HFFc6 (cell line): ENCODE data around the gene ARL14. TPM values are rescaled to one million over a fixed set of nuclear protein-coding genes. Genes with fewer than 3 reads are reported as not detected.

ENCODE experiments used
- DNase-seq: peaks from one replicate; pipeline ENCODE4 v3.0.0-alpha.2; 2018
- H3K27ac Mint-ChIP-seq: 2 replicates; pipeline ENCODE4 v1.8.0; 2020; ENCODE audit warnings: mild to moderate bottlenecking, mixed read lengths
- H3K27me3 Mint-ChIP-seq: 2 replicates; pipeline ENCODE4 v1.8.0; 2021; ENCODE audit warnings: mild to moderate bottlenecking, moderate library complexity, mixed read lengths; ENCODE audit not compliant: insufficient read depth
- H3K36me3 Mint-ChIP-seq: 2 replicates; pipeline ENCODE4 v1.8.0; 2021; ENCODE audit warnings: low read depth, mixed read lengths
- H3K4me1 Mint-ChIP-seq: 2 replicates; pipeline ENCODE4 v1.8.0; 2020; ENCODE audit warnings: low read depth, mixed read lengths
- H3K4me3 Mint-ChIP-seq: 2 replicates; pipeline ENCODE4 v1.8.0; 2020; ENCODE audit warnings: mild to moderate bottlenecking, moderate library complexity, mixed read lengths
- H3K9me3 Mint-ChIP-seq: 2 replicates; pipeline ENCODE4 v1.8.0; 2020; ENCODE audit warnings: mild to moderate bottlenecking, mixed read lengths
- total RNA-seq, 6 experiments: library from RNA; stranded (reverse); fragmentation: NEBNext Ultra II Directional; extraction: Animal tissue kit (Norgen Biotek cat#: 25700); gene quantifications; 2 replicates in 1 of 6; 3 replicates in 5 of 6; pipeline ENCODE4 v1.2.3, GENCODE V29; 2021
- TF ChIP-seq, protein P1 (sequence below): fragments of 200-600 bp; sonication (generic); IDR thresholded peaks from 2 replicates; pipeline ENCODE4 v1.5.0; 2021; ENCODE audit warnings: antibody characterized with exemption, mild to moderate bottlenecking

ARL14 gene
- total RNA-seq, 6 experiments from 2014 or later: 0.14 to 0.22 (median 0.17) TPM; not detected in 3

DNA sequence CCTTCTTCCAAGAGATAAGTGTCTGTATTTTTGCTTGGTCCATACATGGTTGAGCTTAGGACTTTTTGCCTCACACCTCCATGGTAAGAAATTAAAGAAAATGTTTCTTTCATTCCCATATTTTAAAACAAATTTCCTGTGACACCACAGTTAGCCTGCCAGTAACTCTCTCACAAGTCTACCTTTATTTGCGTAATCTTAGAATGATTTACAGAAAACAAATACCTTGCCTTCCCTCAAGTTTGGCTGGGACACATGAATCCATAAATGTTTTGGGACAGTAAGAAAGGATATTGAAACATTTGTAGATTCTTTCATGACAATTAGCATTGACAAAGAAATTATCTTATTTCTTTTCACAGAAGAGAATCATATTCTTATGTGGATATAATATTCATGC lies 3.8 kb upstream of the ARL14 start:
- H3K4me1 Mint-ChIP-seq: peaks cover 32% of the 10 kb centered on the region
- H3K27ac Mint-ChIP-seq: no peak overlapping the region
- no peaks in the 10 kb centered on the region for H3K9me3 Mint-ChIP-seq
- TF ChIP-seq, protein P1, sequence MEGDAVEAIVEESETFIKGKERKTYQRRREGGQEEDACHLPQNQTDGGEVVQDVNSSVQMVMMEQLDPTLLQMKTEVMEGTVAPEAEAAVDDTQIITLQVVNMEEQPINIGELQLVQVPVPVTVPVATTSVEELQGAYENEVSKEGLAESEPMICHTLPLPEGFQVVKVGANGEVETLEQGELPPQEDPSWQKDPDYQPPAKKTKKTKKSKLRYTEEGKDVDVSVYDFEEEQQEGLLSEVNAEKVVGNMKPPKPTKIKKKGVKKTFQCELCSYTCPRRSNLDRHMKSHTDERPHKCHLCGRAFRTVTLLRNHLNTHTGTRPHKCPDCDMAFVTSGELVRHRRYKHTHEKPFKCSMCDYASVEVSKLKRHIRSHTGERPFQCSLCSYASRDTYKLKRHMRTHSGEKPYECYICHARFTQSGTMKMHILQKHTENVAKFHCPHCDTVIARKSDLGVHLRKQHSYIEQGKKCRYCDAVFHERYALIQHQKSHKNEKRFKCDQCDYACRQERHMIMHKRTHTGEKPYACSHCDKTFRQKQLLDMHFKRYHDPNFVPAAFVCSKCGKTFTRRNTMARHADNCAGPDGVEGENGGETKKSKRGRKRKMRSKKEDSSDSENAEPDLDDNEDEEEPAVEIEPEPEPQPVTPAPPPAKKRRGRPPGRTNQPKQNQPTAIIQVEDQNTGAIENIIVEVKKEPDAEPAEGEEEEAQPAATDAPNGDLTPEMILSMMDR: no peak
- H3K4me3 Mint-ChIP-seq: no peak overlapping the region
- no peak for DNase-seq
- H3K27me3 Mint-ChIP-seq: no peaks in the 10 kb centered on the region
- H3K36me3 Mint-ChIP-seq: no peaks in the 10 kb centered on the region

DNA sequence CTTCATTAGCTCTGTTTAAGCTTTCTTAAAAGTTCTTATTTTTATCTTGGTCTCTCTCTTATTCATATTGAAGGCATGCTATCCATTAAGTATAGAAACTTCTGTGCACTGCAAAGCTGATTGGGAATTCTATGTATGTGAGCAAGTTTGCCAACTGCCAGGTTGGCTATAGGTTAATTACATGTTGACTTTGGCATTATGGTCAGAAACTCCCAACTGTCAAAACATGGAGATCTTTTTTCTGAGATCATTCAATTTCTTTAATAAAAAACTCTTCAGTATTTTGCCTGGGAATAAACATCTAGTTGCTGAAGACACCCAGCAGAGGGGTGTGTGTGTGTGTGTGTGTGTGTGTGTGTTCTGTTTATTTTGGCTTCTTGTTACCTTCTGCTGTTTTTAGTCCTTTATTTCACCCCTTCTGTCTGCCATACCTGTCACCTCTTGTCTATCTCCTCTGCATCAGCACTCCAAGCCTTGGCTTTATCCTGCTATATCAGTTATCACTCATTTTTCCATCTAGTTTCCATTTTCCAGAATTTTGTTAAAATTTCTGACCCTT lies 1.3 kb upstream of the ARL14 start:
- no peaks in the 10 kb centered on the region for H3K36me3 Mint-ChIP-seq
- DNase-seq: no peak
- no peaks in the 10 kb centered on the region for H3K27me3 Mint-ChIP-seq
- H3K4me1 Mint-ChIP-seq: peaks cover 36% of the 10 kb centered on the region
- no peak overlapping the region for H3K27ac Mint-ChIP-seq
- H3K9me3 Mint-ChIP-seq: no peaks in the 10 kb centered on the region
- TF ChIP-seq, protein P1: no peak
- H3K4me3 Mint-ChIP-seq: no peak overlapping the region

DNA sequence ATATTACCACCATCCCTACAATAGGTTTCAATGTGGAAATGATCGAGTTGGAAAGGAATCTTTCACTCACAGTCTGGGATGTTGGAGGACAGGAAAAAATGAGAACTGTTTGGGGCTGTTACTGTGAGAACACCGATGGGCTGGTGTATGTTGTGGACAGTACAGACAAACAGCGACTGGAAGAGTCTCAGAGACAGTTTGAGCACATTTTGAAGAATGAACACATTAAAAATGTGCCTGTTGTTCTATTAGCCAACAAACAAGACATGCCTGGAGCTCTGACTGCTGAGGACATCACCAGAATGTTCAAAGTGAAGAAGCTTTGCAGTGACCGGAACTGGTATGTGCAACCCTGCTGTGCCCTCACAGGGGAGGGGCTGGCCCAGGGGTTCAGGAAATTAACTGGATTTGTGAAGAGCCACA lies 510 bp downstream of the ARL14 start:
- Mint-ChIP-seq H3K27me3 (no peaks in the 10 kb centered on the region), H3K36me3 (no peaks in the 10 kb centered on the region), H3K9me3 (no peaks in the 10 kb centered on the region), H3K4me3 (peak overlapping the region; percentile 57), H3K27ac (peak overlapping the region; percentile 63), H3K4me1 (peaks cover 36% of the 10 kb centered on the region)
- peak; percentile 13 for DNase-seq
- TF ChIP-seq, protein P1: no peak

DNA sequence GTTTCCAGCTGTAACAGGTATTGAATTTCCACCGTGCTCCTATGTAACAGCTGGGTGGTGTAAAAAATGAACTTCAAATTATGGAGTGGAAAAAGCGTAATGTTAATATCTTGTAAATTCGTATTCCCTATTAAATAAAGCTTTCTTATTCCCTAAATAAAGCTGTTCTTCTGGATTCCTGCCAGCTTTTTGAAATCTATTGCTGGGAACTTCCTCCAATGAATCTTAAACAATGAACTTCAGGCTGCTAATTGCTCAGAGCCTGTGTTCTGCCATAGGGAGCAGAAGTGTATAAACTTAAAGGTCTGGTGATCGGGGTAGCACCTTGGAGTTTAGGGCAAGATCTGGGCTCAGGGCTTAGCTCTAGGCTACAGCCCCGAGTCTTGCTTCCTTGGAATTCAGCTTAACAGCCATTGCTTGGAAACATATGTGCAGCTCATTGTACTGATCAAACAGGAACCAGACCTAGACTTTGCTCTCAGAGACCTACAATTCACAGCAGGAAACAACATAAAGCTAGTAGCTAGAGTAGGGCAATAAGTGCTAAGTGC lies 1.4 kb downstream of the ARL14 start:
- Mint-ChIP-seq H3K4me1 (peaks cover 36% of the 10 kb centered on the region), H3K27me3 (no peaks in the 10 kb centered on the region), H3K36me3 (no peaks in the 10 kb centered on the region), H3K9me3 (no peaks in the 10 kb centered on the region), H3K27ac (no peak overlapping the region), H3K4me3 (no peak overlapping the region)
- DNase-seq: no peak
- TF ChIP-seq, protein P1: no peak

DNA sequence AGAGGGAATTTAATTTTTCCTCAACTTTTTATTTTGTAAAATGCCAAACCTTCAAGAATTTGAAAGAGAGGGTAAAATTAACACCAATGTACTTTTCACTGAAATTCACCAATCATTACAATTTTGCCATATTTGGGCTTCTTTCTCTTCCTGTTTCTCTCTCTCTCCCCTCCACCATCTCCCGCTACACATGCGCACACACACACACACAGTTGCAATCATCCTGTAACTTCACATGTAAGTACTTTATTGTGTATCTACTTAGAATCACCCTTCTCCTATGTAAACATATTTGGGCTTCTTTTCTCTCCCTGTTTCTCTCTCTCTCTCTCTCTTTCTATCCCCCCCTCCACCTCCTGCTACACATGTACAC lies 7.4 kb downstream of the ARL14 start:
- H3K36me3 Mint-ChIP-seq: no peaks in the 10 kb centered on the region
- no peak for DNase-seq
- no peaks in the 10 kb centered on the region; the same call in 1 of the 2 replicates for H3K27me3 Mint-ChIP-seq
- H3K9me3 Mint-ChIP-seq: no peaks in the 10 kb centered on the region
- no peak overlapping the region for H3K4me3 Mint-ChIP-seq
- H3K4me1 Mint-ChIP-seq: no peaks in the 10 kb centered on the region
- no peak overlapping the region for H3K27ac Mint-ChIP-seq
- TF ChIP-seq, protein P1: no peak
